ENCODE results near the gene PARS2. TPM values are rescaled to one million over a fixed set of nuclear protein-coding genes. Genes with fewer than 3 reads are reported as not detected.

The PARS2 gene
- total RNA-seq, 6 experiments from 2014 or later: 3.3 to 4.2 (median 3.6) TPM

DNA sequence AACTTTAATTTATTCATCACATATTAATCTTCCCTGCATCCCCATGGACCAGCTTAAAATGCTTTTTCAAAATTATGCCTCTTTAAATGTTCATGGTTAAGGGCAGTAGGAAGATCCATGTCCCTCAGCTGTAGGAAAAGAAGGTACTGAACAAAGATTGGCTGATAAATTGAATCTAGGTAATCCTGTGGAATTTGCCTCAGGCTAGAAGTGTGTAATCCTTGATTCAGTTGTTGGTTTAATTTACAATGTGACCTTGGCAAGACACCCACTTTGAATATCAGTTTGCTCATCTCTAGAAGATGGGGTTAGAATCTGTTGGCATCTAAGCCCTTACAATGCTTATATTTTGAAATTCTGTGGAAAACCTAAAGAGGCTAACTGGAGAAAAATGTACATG, 42.6 kb downstream of the PARS2 start:
- Mint-ChIP-seq H3K27me3 (ENCODE audit: insufficient read depth) (no peaks in the 10 kb centered on the region), H3K27ac (no peak overlapping the region), H3K4me3 (no peak overlapping the region), H3K9me3 (no peaks in the 10 kb centered on the region), H3K4me1 (ENCODE audit: low read depth) (peaks cover 31% of the 10 kb centered on the region), H3K36me3 (ENCODE audit: low read depth) (peaks cover 36% of the 10 kb centered on the region; the same call in 1 of the 2 replicates)
- peak; percentile 7 for DNase-seq
- TF ChIP-seq, protein P1, sequence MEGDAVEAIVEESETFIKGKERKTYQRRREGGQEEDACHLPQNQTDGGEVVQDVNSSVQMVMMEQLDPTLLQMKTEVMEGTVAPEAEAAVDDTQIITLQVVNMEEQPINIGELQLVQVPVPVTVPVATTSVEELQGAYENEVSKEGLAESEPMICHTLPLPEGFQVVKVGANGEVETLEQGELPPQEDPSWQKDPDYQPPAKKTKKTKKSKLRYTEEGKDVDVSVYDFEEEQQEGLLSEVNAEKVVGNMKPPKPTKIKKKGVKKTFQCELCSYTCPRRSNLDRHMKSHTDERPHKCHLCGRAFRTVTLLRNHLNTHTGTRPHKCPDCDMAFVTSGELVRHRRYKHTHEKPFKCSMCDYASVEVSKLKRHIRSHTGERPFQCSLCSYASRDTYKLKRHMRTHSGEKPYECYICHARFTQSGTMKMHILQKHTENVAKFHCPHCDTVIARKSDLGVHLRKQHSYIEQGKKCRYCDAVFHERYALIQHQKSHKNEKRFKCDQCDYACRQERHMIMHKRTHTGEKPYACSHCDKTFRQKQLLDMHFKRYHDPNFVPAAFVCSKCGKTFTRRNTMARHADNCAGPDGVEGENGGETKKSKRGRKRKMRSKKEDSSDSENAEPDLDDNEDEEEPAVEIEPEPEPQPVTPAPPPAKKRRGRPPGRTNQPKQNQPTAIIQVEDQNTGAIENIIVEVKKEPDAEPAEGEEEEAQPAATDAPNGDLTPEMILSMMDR (IDR thresholded peaks at IDR 0.05): no peak

- Mint-ChIP-seq H3K27ac (peak overlapping the region; percentile 94), H3K4me3 (peak overlapping the region; percentile 92), H3K9me3 (no peaks in the 10 kb centered on the region), H3K27me3 (ENCODE audit: insufficient read depth) (peaks cover 11% of the 10 kb centered on the region), H3K4me1 (ENCODE audit: low read depth) (peaks cover 40% of the 10 kb centered on the region), H3K36me3 (ENCODE audit: low read depth) (peaks cover 16% of the 10 kb centered on the region; the same call in 1 of the 2 replicates)
- peak; percentile 67 for DNase-seq
- TF ChIP-seq, protein P1 (IDR thresholded peaks at IDR 0.05): no peak
Measured at GRCh38 chr1:54716299-54717047, 47.9 kb downstream of the PARS2 start.

GRCh38 chr1:54715493-54716298, 48.6 kb downstream of the PARS2 start, which contains the start of gene TTC4:
TTC4 (plus strand) TSS chr1:54715861; CDS start chr1:54715909, 48 bp downstream.
- peaks cover 35% of the 10 kb centered on the region for H3K4me1 Mint-ChIP-seq (ENCODE audit: low read depth)
- peak within 1 kb of the TSS; percentile 92 for H3K4me3 Mint-ChIP-seq
- H3K27me3 Mint-ChIP-seq (ENCODE audit: insufficient read depth): peaks cover 16% of the 10 kb centered on the region
- TF ChIP-seq, protein P1 (IDR thresholded peaks at IDR 0.05): no peak
- peak within 1 kb of the TSS; percentile 94 for H3K27ac Mint-ChIP-seq
- H3K36me3 Mint-ChIP-seq (ENCODE audit: low read depth): peaks cover 16% of the 10 kb centered on the region; the same call in 1 of the 2 replicates
- DNase-seq: peak; percentile 64
- H3K9me3 Mint-ChIP-seq: no peaks in the 10 kb centered on the region

DNA sequence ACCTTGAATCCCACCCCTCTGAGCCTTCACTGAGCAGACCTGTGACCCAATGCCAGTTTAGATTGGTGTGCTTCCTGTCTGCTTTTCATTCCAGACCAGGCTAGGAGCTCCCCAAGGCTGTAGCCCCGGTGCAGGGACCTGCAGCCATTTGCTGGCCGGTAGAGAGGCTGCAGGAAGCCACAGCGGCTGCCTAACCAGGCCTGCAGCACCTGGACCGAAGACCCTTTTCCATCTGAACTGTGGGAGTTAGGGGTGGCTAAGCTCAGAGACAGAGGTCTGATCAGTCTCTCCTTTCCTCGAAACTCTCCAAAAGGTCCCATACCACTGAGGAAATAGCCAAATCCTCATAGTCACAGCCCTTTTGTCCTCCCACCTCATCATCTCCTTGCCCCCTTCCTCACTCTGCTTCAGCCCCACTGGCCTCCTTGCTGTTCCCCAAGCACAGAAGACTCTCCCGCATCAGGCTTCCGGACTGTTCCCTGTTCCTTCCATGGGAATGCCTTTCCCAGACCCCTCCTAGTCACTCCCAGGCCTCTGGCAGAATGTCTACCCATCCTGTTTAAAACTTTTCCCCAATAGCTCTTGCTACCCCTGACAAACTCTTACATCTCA, 49.3 kb downstream of the PARS2 start:
- Mint-ChIP-seq H3K4me3 (peak overlapping the region; percentile 92), H3K9me3 (no peaks in the 10 kb centered on the region), H3K27ac (peak overlapping the region; percentile 94), H3K27me3 (ENCODE audit: insufficient read depth) (peaks cover 20% of the 10 kb centered on the region), H3K4me1 (ENCODE audit: low read depth) (peaks cover 38% of the 10 kb centered on the region), H3K36me3 (ENCODE audit: low read depth) (peaks cover 16% of the 10 kb centered on the region; the same call in 1 of the 2 replicates)
- no peak for DNase-seq
- TF ChIP-seq, protein P1 (IDR thresholded peaks at IDR 0.05): no peak

GRCh38 chr1:54711536-54711935, 52.8 kb downstream of the PARS2 start:
- Mint-ChIP-seq H3K36me3 (ENCODE audit: low read depth) (no peaks in the 10 kb centered on the region), H3K27me3 (ENCODE audit: insufficient read depth) (peaks cover 32% of the 10 kb centered on the region), H3K4me3 (no peak overlapping the region), H3K27ac (no peak overlapping the region), H3K9me3 (no peaks in the 10 kb centered on the region), H3K4me1 (ENCODE audit: low read depth) (peaks cover 18% of the 10 kb centered on the region)
- no peak for DNase-seq
- TF ChIP-seq, protein P1 (IDR thresholded peaks at IDR 0.05): no peak
